Fibroblast of lung (primary cell): Measurements from ENCODE around the gene MAPK8IP3. TPM values are rescaled to one million over a fixed set of nuclear protein-coding genes. Genes with fewer than 3 reads are reported as not detected.

Source experiments
- DNase-seq, 2 donors: peaks; one replicate each; pipeline versions ENCODE4 v3.0.0 to v3.0.0-alpha.2; 2010; ENCODE audit warnings: low read depth in 2 of 2
- H2AFZ ChIP-seq: 2 replicates; pipeline ENCODE4 v1.5.1; 2012; ENCODE audit warnings: low read length, control low read depth, inconsistent platforms
- H3K27ac ChIP-seq: 2 replicates; pipeline ENCODE4 v1.5.1; 2011; ENCODE audit warnings: low read length, control low read depth; ENCODE audit not compliant: insufficient read depth
- H3K27me3 ChIP-seq: 2 replicates; pipeline ENCODE4 v1.5.1; 2011; ENCODE audit warnings: mild to moderate bottlenecking, low read length; ENCODE audit not compliant: control insufficient read depth, insufficient read depth
- H3K36me3 ChIP-seq: 2 replicates; pipeline ENCODE4 v1.5.1; 2011; ENCODE audit warnings: low read length; ENCODE audit not compliant: control insufficient read depth, insufficient read depth
- H3K4me1 ChIP-seq: 2 replicates; pipeline ENCODE4 v1.5.1; 2011; ENCODE audit warnings: low read length; ENCODE audit not compliant: control insufficient read depth, insufficient read depth; ENCODE audit errors: extremely low read depth
- H3K4me2 ChIP-seq: 2 replicates; pipeline ENCODE4 v1.5.1; 2011; ENCODE audit warnings: low read length, control low read depth; ENCODE audit not compliant: insufficient read depth; ENCODE audit errors: extremely low read depth
- H3K4me3 ChIP-seq, 4 experiments: fragments of 200-600 bp in 1 of 4; sonication (generic) in 1 of 4; replicated peaks in 1 of 4; 2 replicates each; pipeline ENCODE4 v1.5.1; 2011 to 2016; ENCODE audit warnings: low read length in 4 of 4, low read depth in 3 of 4, mild to moderate bottlenecking in 3 of 4, control low read depth in 2 of 4, inconsistent platforms in 1 of 4, mixed read lengths in 1 of 4; ENCODE audit not compliant: insufficient read depth in 1 of 4; ENCODE audit errors: control extremely low read depth in 1 of 4
- H3K79me2 ChIP-seq: 2 replicates; pipeline ENCODE4 v1.5.1; 2012; ENCODE audit warnings: mild to moderate bottlenecking, low read length, inconsistent platforms; ENCODE audit not compliant: control insufficient read depth, insufficient read depth
- H3K9ac ChIP-seq: 2 replicates; pipeline ENCODE4 v1.5.1; 2011; ENCODE audit warnings: mild to moderate bottlenecking, low read length, control low read depth; ENCODE audit not compliant: insufficient read depth
- H3K9me3 ChIP-seq: 2 replicates; pipeline ENCODE4 v1.5.1; 2012; ENCODE audit warnings: low read depth, low read length; ENCODE audit not compliant: control insufficient read depth, insufficient read depth
- H4K20me1 ChIP-seq: 2 replicates; pipeline ENCODE4 v1.5.1; 2011; ENCODE audit warnings: low read length; ENCODE audit not compliant: control insufficient read depth, insufficient read depth; ENCODE audit errors: extremely low read depth
- CTCF ChIP-seq, 2 donors: IDR thresholded peaks in 1 of 2; conservative IDR thresholded peaks in 1 of 2; 1 replicate in 1 of 2; 2 replicates in 1 of 2; pipeline ENCODE4 v1.5.1; 2011 to 2012; ENCODE audit warnings: low read length in 2 of 2, control low read depth in 1 of 2, inconsistent platforms in 1 of 2, low read depth in 1 of 2, mild to moderate bottlenecking in 1 of 2
- EZH2 ChIP-seq: IDR thresholded peaks from 2 replicates; pipeline ENCODE4 v1.5.1; 2012; ENCODE audit warnings: low read length, control low read depth, mild to moderate bottlenecking; ENCODE audit errors: missing control alignments
- polyA plus RNA-seq, 2 donors: library from polyadenylated mRNA; depleted of rRNA in 1 of 2; stranded (reverse) in 1 of 2; unstranded in 1 of 2; fragments of >200 nt; gene quantifications; 2 replicates each; pipeline ENCODE4 v1.2.1, GENCODE V29; 2011 to 2012; ENCODE audit warnings: missing spikeins in 1 of 2
- total RNA-seq: library from RNA; depleted of rRNA; stranded (reverse); fragments of >200 nt; gene quantifications from 2 replicates; pipeline ENCODE4 v1.2.1, GENCODE V29; 2014

The MAPK8IP3 gene
- total and polyA plus RNA-seq, 2 donors (not counting 1 experiment from before 2014, with no cell fraction given) = 9.4 to 36.3 TPM

DNA sequence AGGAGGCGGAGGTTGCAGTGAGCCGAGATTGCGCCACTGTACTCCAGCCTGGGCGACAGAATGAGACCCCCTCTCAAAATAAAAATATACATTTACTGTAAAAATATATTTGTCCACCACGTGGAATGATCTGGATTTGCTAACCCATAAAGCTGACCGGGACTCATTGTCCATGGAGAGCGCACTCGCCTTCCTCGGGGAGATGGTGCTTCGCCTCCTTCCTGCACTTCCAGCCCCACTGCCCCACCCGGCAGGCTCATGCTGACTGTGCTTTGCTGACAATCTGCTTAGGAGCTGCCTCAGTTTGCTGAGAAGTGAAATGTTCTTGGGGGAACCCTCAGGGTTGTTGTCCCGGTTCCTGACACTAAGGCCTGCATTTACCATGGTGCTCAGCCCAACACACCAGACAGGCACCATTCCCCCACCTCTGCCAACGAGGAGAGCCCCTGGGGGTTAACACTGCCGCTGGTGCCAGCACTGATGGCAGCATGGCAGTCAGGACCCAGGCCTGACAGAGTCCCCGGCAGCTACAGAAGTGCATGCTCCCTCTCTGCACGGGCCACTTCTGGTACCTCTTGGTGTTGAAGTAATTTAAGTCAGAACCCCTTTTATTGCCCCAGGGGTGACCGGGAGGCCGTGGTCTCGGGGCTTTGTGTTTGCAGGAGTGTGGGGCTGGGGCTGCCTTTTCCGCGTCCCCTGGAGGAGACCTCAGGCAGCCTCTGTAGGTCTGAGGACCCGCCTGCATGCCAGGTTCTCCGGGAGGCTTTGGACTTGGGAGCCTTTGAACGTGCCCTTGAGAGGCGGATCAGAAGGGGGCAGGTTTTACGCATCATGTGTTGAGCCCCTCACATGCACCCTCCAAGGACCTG is 79.2 kb downstream of the MAPK8IP3 start:
- H3K79me2 ChIP-seq = peaks cover 31% of the 10 kb centered on the region
- H3K4me2 ChIP-seq = no peak overlapping the region
- H3K9ac ChIP-seq = no peak overlapping the region
- no peak overlapping the region for H2AFZ ChIP-seq
- DNase-seq = no peak
- H3K27me3 ChIP-seq = no peaks in the 10 kb centered on the region
- no peak overlapping the region for H3K4me3 ChIP-seq
- TF ChIP-seq EZH2 = no peak
- TF ChIP-seq CTCF (conservative IDR thresholded peaks at IDR 0.05 in 1 of 2, IDR thresholded peaks at IDR 0.05 in 1 of 2; ENCODE audit: low read depth in 1 of 2, low read length in 2 of 2) = no peak
- no peaks in the 10 kb centered on the region for H3K9me3 ChIP-seq
- H4K20me1 ChIP-seq = no peaks in the 10 kb centered on the region
- H3K27ac ChIP-seq = no peak overlapping the region
- peaks cover 16% of the 10 kb centered on the region for H3K36me3 ChIP-seq
- peaks cover 2% of the 10 kb centered on the region for H3K4me1 ChIP-seq

DNA sequence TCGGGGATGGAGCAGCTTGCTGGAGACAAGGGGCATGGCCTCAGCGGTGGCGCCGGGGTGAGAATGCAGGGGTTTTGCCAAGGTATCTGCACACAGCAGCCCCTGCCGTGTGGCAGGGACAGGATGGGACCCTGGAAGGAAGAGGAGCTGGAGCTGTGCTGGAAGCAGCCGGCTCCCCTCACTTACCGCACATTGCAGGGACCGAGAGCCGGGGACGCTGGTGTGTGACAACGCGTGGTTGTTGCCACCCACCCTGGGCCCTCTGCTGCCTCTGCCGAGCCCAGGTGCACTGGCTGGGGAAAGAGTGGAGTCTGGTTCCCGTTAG is 79.8 kb downstream of the MAPK8IP3 start:
- Histone ChIP-seq H3K4me3 (no peak overlapping the region), H4K20me1 (no peaks in the 10 kb centered on the region), H3K36me3 (peaks cover 17% of the 10 kb centered on the region), H2AFZ (no peak overlapping the region), H3K27me3 (no peaks in the 10 kb centered on the region), H3K4me2 (no peak overlapping the region), H3K4me1 (peaks cover 2% of the 10 kb centered on the region), H3K9me3 (no peaks in the 10 kb centered on the region), H3K27ac (no peak overlapping the region), H3K9ac (no peak overlapping the region), H3K79me2 (peaks cover 31% of the 10 kb centered on the region)
- TF ChIP-seq CTCF (conservative IDR thresholded peaks at IDR 0.05 in 1 of 2, IDR thresholded peaks at IDR 0.05 in 1 of 2; ENCODE audit: low read depth in 1 of 2, low read length in 2 of 2) = no peak
- TF ChIP-seq EZH2 = no peak
- no peak for DNase-seq

DNA sequence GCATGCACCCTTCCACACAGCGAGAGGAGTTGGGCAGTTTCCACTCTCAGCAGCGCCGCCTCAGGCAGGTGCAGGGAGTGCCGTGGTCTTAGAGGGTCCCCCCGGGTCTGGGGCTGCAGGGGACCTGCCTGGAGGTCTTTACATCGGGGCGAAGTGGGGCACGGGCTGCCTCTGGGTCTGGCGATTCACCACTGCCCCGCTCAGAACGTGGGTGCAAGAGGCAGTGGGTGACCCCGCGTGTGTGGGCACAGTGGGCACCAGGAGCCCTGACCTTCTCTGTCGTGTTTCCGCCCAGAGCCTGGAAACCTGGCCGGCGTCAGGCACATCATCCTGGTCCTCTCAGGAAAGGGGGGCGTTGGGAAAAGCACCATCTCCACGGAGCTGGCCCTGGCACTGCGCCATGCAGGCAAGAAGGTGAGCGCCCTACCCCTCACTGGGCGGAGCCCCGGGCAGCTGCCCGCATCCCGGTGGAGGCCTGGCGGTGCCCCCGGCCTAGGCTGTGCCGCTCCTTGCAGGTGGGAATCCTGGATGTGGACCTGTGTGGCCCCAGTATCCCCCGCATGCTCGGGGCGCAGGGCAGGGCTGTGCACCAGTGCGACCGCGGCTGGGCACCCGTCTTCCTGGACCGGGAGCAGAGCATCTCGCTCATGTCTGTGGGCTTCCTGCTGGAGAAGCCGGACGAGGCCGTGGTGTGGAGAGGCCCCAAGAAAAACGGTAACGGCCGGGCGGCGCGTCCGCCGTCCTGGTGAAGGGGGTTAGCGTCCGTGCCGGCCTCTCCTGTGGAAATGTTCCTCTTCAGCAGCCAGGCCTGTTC is 80.5 kb downstream of the MAPK8IP3 start:
- Histone ChIP-seq H3K9me3 (no peaks in the 10 kb centered on the region), H3K27ac (no peak overlapping the region), H3K27me3 (no peaks in the 10 kb centered on the region), H3K4me2 (no peak overlapping the region), H4K20me1 (no peaks in the 10 kb centered on the region), H3K9ac (no peak overlapping the region), H3K36me3 (peaks cover 20% of the 10 kb centered on the region), H2AFZ (no peak overlapping the region), H3K4me1 (peaks cover 2% of the 10 kb centered on the region), H3K4me3 (no peak overlapping the region), H3K79me2 (peaks cover 29% of the 10 kb centered on the region)
- TF ChIP-seq CTCF (conservative IDR thresholded peaks at IDR 0.05 in 1 of 2, IDR thresholded peaks at IDR 0.05 in 1 of 2; ENCODE audit: low read depth in 1 of 2, low read length in 2 of 2) (no peak), EZH2 (no peak)
- no peak for DNase-seq
